Measurements from ENCODE around the gene CST8. TPM values are rescaled to one million over a fixed set of nuclear protein-coding genes. Genes with fewer than 3 reads are reported as not detected.
A peak's percentile ranks its signal among the peaks of the same experiment; 100 is the strongest.

Gene CST8, protein sequence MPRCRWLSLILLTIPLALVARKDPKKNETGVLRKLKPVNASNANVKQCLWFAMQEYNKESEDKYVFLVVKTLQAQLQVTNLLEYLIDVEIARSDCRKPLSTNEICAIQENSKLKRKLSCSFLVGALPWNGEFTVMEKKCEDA
- not detected in 2 replicates for total RNA-seq
- long read RNA-seq, result 0 reads

DNA sequence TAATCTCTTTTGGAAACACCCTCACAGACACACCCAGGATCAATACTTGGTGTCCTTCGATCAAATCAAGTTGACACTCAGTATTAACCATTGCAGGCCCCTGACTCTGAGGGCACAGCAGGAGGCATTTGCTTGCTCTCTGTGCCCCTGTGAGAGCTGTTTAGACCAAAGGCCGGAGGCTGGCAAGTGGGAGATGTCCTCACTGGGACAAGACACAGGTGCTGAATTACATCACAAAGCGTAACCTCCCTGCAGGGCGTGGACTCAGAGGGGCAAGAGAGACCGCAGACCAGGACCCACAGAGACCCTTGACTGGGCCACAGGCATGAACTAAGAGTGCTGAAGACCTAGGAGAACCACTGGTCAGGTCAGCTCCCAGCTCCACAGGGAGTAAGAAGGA is at the start of gene CST8:
Gene CST8, plus strand, starts transcription at position 301 of the 400 bp plus-strand sequence. CDS start 551 bp downstream, outside the sequence.
- Mint-ChIP-seq H3K27ac (ENCODE audit: unreplicated experiment) (no peak within 1 kb of the TSS), H3K4me3 (ENCODE audit: unreplicated experiment) (no peak within 1 kb of the TSS), H3K36me3 (ENCODE audit: unreplicated experiment) (no peaks in the 10 kb centered on the region), H3K9me3 (ENCODE audit: unreplicated experiment) (no peaks in the 10 kb centered on the region), H3K27me3 (ENCODE audit: unreplicated experiment) (peaks cover 9% of the 10 kb centered on the region), H3K4me1 (ENCODE audit: unreplicated experiment) (no peaks in the 10 kb centered on the region)
- no peak for DNase-seq (ENCODE audit: extremely low spot score, unreplicated experiment)
- TF ChIP-seq, protein P1, sequence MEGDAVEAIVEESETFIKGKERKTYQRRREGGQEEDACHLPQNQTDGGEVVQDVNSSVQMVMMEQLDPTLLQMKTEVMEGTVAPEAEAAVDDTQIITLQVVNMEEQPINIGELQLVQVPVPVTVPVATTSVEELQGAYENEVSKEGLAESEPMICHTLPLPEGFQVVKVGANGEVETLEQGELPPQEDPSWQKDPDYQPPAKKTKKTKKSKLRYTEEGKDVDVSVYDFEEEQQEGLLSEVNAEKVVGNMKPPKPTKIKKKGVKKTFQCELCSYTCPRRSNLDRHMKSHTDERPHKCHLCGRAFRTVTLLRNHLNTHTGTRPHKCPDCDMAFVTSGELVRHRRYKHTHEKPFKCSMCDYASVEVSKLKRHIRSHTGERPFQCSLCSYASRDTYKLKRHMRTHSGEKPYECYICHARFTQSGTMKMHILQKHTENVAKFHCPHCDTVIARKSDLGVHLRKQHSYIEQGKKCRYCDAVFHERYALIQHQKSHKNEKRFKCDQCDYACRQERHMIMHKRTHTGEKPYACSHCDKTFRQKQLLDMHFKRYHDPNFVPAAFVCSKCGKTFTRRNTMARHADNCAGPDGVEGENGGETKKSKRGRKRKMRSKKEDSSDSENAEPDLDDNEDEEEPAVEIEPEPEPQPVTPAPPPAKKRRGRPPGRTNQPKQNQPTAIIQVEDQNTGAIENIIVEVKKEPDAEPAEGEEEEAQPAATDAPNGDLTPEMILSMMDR (IDR thresholded peaks at IDR 0.05), result no peak

DNA sequence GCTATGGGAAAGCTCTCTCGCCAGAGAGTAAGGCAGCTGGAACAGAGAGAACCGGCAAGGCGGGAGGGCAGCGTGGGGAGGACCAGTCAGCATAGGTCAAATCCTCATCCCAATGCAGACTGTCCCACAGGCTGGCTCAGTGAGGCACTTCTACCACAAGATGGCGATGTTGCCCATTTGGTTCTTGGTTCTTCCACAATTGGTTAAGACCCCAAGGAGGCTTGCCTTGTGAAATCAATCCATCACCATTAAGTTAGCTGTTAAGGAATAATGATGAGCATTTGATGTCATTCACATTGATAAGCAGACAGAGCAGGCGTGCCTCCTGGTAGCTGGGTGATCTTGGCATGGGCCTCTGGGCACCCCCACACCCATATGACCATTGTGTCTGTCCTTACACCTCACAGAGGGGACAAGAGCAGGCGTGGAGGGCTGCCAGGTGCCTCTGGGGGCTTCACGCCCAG is 49.0 kb upstream of the CST8 start:
- no peak overlapping the region for H3K4me3 Mint-ChIP-seq (ENCODE audit: unreplicated experiment)
- peak; percentile 89 for DNase-seq (ENCODE audit: extremely low spot score, unreplicated experiment)
- no peak overlapping the region for H3K27ac Mint-ChIP-seq (ENCODE audit: unreplicated experiment)
- H3K27me3 Mint-ChIP-seq (ENCODE audit: unreplicated experiment), result peaks cover 3% of the 10 kb centered on the region
- TF ChIP-seq, protein P1 (IDR thresholded peaks at IDR 0.05), result peak; percentile 95
- no peaks in the 10 kb centered on the region for H3K36me3 Mint-ChIP-seq (ENCODE audit: unreplicated experiment)
- no peaks in the 10 kb centered on the region for H3K9me3 Mint-ChIP-seq (ENCODE audit: unreplicated experiment)
- peaks cover 4% of the 10 kb centered on the region for H3K4me1 Mint-ChIP-seq (ENCODE audit: unreplicated experiment)

DNA sequence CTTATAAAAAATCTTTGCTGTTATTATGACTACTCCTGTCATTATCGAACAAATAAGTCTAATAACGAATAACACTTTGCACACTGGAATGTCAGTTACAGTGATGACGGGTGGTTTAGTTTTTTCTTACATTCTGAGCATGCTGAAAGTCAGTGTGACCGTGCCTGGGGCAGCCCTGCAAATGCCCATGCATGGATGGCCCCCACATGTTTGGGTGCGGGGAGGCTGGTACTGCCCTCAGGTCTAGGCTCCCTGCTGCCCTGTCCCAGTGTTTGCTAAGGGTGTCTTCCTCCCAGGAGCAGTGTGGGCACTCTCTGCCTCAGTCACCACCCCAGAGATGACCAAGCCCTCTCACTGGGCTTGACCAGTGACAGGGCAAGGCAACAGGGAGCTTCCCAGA is 48.5 kb upstream of the CST8 start:
- Mint-ChIP-seq H3K4me1 (ENCODE audit: unreplicated experiment) (peaks cover 4% of the 10 kb centered on the region), H3K27ac (ENCODE audit: unreplicated experiment) (no peak overlapping the region), H3K36me3 (ENCODE audit: unreplicated experiment) (no peaks in the 10 kb centered on the region), H3K27me3 (ENCODE audit: unreplicated experiment) (peaks cover 3% of the 10 kb centered on the region), H3K4me3 (ENCODE audit: unreplicated experiment) (no peak overlapping the region), H3K9me3 (ENCODE audit: unreplicated experiment) (no peaks in the 10 kb centered on the region)
- DNase-seq (ENCODE audit: extremely low spot score, unreplicated experiment), result peak; percentile 63
- TF ChIP-seq, protein P1 (IDR thresholded peaks at IDR 0.05), result no peak

DNA sequence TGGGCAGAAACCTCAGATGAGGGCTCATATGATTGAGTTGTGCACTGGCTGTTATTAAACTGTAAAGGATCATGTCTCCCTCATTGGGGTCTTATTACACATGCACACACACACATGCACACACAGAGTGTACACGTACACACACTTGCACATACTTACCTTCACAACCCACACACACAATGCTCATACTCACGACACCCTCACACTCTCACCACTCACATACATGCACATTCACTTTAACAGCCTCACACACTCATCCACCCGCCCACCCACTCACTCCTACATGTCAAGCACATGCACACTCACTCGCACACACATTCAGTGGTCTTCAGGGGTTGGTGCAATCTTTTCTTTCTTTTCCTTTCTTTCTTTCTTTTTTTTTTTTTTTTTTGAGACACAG is 46.1 kb upstream of the CST8 start:
- Mint-ChIP-seq H3K27me3 (ENCODE audit: unreplicated experiment) (peaks cover 3% of the 10 kb centered on the region), H3K9me3 (ENCODE audit: unreplicated experiment) (no peaks in the 10 kb centered on the region), H3K36me3 (ENCODE audit: unreplicated experiment) (no peaks in the 10 kb centered on the region), H3K4me1 (ENCODE audit: unreplicated experiment) (peaks cover 4% of the 10 kb centered on the region), H3K4me3 (ENCODE audit: unreplicated experiment) (no peak overlapping the region), H3K27ac (ENCODE audit: unreplicated experiment) (no peak overlapping the region)
- no peak for DNase-seq (ENCODE audit: extremely low spot score, unreplicated experiment)
- TF ChIP-seq, protein P1 (IDR thresholded peaks at IDR 0.05), result no peak

DNA sequence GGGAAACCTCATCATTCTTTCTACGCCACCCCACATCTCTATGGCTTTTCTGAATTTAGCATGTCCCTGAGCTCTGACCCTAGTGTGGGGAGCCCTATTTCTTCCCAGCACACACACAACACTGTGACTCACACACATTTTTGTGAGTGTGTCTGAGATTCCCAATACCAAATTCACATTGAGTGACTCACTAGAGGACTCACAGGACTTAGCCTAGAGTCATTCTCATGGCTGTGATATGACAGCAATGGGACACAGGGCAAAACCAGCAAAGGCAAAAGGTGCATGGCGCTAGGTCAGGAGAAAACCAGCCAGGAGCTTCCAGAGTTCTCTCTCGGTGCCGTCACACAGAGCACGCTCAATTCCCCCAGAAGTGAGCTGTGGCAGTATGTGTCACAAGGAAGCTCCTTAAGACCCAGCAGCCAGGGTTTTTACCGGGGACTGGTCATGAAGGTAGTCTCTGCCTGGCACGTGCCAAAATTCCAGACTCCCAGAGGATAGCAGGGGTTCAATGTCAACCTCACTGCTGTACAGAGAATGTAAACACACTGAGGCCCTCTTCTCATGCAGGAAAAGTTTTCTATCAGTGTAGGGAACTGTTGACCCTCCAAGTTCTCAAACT is 45.2 kb upstream of the CST8 start:
- TF ChIP-seq, protein P1 (IDR thresholded peaks at IDR 0.05), result no peak
- Mint-ChIP-seq H3K27me3 (ENCODE audit: unreplicated experiment) (peaks cover 3% of the 10 kb centered on the region), H3K27ac (ENCODE audit: unreplicated experiment) (no peak overlapping the region), H3K9me3 (ENCODE audit: unreplicated experiment) (no peaks in the 10 kb centered on the region), H3K36me3 (ENCODE audit: unreplicated experiment) (no peaks in the 10 kb centered on the region), H3K4me1 (ENCODE audit: unreplicated experiment) (peaks cover 4% of the 10 kb centered on the region), H3K4me3 (ENCODE audit: unreplicated experiment) (no peak overlapping the region)
- DNase-seq (ENCODE audit: extremely low spot score, unreplicated experiment), result peak; percentile 75
